ENCODE data around the gene PHLDB1.
A peak's percentile ranks its signal among the peaks of the same experiment; 100 is the strongest.
"Not testable (repeated sequence)": the region's sequence is repeated elsewhere in the genome, so short reads cannot be mapped to it uniquely, and the experiment has no call there.

The PHLDB1 gene

DNA sequence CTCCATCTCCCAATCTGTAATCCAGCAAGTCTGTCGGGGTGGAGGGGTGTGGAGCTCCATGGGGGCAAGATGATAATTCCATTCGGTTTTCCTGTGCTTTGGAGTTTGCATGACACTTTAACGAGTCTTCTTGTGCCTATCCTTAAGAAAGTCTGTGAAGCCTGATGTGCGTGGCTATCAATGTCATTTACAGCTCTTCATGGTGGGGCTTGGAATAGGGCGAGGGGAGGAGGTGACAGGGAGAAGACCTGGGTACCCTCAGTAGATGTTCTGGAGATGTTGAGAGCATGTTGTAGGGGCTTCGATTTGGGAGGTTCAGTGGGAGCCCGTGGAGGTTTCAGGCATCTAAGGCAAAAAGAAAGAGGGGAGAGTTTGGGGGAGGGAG is 579 bp upstream of the PHLDB1 start:
- no peak for DNase-seq (ENCODE audit: extremely low read depth, low read depth)
- H3K4me3 ChIP-seq (replicated peaks; ENCODE audit: low read depth, low read length), result no peak overlapping the region
- TF ChIP-seq, protein P1, sequence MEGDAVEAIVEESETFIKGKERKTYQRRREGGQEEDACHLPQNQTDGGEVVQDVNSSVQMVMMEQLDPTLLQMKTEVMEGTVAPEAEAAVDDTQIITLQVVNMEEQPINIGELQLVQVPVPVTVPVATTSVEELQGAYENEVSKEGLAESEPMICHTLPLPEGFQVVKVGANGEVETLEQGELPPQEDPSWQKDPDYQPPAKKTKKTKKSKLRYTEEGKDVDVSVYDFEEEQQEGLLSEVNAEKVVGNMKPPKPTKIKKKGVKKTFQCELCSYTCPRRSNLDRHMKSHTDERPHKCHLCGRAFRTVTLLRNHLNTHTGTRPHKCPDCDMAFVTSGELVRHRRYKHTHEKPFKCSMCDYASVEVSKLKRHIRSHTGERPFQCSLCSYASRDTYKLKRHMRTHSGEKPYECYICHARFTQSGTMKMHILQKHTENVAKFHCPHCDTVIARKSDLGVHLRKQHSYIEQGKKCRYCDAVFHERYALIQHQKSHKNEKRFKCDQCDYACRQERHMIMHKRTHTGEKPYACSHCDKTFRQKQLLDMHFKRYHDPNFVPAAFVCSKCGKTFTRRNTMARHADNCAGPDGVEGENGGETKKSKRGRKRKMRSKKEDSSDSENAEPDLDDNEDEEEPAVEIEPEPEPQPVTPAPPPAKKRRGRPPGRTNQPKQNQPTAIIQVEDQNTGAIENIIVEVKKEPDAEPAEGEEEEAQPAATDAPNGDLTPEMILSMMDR (IDR thresholded peaks at IDR 0.05; ENCODE audit: low read depth, low read length, missing control alignments), result no peak

- peak overlapping the region; percentile 84 for H3K4me3 ChIP-seq (replicated peaks; ENCODE audit: low read depth, low read length)
- TF ChIP-seq, protein P1 (IDR thresholded peaks at IDR 0.05; ENCODE audit: low read depth, low read length, missing control alignments), result no peak
- no peak for DNase-seq (ENCODE audit: extremely low read depth, low read depth)
These were observed 1.2 kb downstream of the PHLDB1 start for GRCh38 chr11:118608360-118609227.

GRCh38 chr11:118609380-118610224 is 2.2 kb downstream of the PHLDB1 start:
- TF ChIP-seq, protein P1 (IDR thresholded peaks at IDR 0.05; ENCODE audit: low read depth, low read length, missing control alignments), result no peak
- peak overlapping the region; percentile 84 for H3K4me3 ChIP-seq (replicated peaks; ENCODE audit: low read depth, low read length)
- DNase-seq (ENCODE audit: extremely low read depth, low read depth), result no peak

- no peak for DNase-seq (ENCODE audit: extremely low read depth, low read depth)
- TF ChIP-seq, protein P1 (IDR thresholded peaks at IDR 0.05; ENCODE audit: low read depth, low read length, missing control alignments), result no peak
- H3K4me3 ChIP-seq (replicated peaks; ENCODE audit: low read depth, low read length), result peak overlapping the region; percentile 84
These were observed 2.9 kb downstream of the PHLDB1 start for GRCh38 chr11:118610225-118610772.

DNA sequence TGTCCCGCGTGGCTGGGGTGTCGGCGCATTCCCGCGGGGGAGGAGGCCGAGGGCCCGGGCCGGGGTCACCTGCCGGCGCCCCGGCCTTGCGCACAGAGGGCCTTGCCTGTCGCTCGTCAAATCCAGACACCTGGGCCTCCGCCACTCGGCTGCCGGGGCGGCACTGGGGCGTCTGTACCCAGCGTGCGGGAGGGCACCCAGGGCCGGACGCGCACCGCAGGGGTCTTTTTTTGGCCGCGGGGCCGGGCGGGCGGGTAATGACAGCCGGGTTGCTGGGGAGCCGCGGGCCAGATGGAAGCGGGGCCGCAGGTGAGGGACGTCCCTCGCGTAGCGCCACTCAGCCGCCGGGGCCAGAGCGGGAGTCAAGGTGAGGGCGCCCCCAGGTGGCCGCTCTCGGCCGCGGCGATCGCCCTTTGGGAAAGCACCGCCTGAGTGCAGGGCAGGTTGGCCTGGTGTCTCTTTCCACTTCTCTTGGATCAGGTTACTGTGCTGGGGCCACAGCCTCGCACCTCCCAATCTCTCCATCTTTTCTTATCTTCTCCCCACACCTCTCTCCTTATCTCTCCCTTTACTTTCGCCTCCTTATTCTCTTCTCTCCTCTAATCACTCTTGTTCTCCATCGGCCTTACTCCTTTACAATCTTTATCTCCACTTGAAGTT is 3.5 kb downstream of the PHLDB1 start:
- H3K4me3 ChIP-seq (replicated peaks; ENCODE audit: low read depth, low read length), result peak overlapping the region; percentile 84
- TF ChIP-seq, protein P1 (IDR thresholded peaks at IDR 0.05; ENCODE audit: low read depth, low read length, missing control alignments), result peak; percentile 75
- DNase-seq (ENCODE audit: extremely low read depth, low read depth), result no peak

DNA sequence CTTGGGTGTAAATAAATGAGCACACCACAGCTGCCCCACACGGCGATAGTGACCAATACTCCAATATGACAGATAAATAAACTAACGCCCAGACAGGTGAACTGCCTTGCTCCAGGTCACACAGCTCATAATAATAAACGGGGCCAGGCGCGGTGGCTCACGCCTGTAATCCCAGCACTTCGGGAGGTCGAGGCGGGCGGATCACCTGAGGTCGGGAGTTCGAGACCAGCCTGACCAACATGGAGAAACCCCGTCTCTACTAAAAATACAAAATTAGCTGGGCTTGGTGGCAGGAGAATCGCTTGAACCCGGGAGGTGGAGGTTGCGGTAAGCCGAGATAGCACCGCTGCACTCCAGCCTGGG is 4.0 kb downstream of the PHLDB1 start:
- H3K4me3 ChIP-seq (replicated peaks; ENCODE audit: low read depth, low read length), result not testable (repeated sequence)

More for the DNA sequence above, 4.0 kb downstream of the PHLDB1 start:
- DNase-seq (ENCODE audit: extremely low read depth, low read depth), result not testable (repeated sequence)

Data from HFF-Myc (cell line).